ENCODE results near the gene RGL2.
A peak's percentile ranks its signal among the peaks of the same experiment; 100 is the strongest.
"Not testable (repeated sequence)": the region's sequence is repeated elsewhere in the genome, so short reads cannot be mapped to it uniquely, and the experiment has no call there.

The RGL2 gene

DNA sequence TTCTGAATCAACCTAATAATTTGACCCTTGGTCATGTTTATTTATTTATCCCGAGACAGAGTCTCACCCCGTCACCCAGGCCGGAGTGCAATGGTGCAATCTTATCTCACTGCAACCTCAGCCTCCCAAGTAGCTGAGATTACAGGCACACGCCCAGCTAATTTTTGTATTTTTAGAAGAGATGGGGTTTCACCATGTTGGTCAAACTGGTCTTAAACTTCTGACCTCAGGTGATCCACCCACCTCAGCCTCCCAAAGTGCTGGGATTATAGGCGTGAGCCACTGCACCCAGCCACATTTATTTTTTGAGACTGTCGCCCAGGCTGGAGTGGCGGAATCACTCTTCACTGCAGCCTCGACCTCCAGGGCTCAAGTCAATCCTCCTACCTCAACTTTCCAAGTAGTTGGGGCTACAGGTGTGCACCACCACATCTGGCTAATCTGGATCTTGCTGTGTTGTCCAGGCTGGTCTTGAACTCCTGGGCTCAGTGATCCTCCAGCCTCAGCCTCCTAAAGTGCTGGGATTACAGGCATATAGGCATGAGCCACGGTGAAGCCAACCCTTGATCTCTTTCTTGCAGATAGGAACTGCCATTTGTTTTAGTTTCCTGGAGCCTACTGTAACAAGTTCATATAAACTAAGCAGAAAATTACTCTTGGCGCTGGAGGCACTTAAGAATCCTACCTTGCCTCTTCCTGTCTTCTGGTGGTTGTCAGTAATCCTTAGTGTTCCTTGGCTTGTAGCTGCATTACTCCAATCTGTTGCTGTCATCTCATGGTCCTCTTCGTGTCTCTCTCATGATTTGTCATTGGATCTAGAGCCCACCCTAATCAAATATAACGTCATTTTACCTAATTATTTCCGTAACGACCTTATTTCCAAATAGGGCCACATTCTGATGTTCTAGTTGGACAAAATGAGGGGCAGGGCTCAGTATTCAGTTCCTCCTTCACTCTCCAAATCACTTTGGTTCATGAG lies 24.5 kb downstream of the RGL2 start:
- peak overlapping the region; percentile 96 for H3K27ac ChIP-seq
- H3K4me3 ChIP-seq: peak overlapping the region; percentile 81
- no peaks in the 10 kb centered on the region for H3K9me3 ChIP-seq
- peak overlapping the region; percentile 99 for H3K4me2 ChIP-seq
- H3K27me3 ChIP-seq: no peaks in the 10 kb centered on the region
- H3K36me3 ChIP-seq: peaks cover 64% of the 10 kb centered on the region
- H4K20me1 ChIP-seq: peaks cover 61% of the 10 kb centered on the region
- no peak for TF ChIP-seq Cebpa-rat (IDR thresholded peaks at IDR 0.05)
- peak overlapping the region; percentile 98 for H3K9ac ChIP-seq
- peaks cover 72% of the 10 kb centered on the region for H3K4me1 ChIP-seq

DNA sequence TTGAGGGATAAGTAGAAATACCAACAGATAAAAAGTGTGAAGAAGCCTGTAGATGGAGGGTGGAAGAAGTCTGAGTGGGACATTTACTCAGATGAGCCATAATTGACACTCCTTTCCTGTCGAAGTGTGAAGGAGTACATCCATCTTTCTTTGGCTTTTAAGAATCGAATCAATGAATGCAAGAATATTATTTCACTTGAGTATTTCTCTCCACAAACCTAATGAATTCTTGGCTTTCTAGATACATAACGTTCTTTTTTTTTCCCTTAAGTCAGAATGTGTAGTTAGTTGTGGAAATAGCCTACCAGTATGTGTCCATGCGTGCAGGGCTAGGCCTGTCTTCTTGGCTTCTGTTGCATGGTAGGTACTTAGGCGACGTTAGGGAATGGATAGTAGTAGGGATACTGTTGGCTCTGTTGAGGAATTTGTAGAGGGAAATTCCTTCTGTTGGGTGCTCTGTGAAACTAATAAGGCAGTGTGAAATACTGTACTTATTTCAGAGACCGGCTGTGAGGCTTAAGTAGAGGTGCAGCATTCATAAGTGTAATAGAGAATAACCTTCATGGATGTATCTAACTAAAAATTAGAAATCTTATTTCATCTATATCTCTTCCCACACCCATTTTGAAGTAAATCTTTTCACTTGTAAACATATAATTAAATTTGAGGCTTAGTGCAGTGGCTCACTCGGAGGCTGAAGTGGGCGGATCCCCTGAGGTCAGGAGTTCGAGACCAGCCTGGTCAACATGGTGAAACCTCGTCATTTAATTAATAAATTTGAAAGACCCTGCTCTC lies 25.4 kb downstream of the RGL2 start:
- Histone ChIP-seq H3K9me3 (no peaks in the 10 kb centered on the region), H3K4me2 (peak overlapping the region; percentile 99), H3K27ac (peak overlapping the region; percentile 96), H3K36me3 (peaks cover 64% of the 10 kb centered on the region), H3K27me3 (no peaks in the 10 kb centered on the region), H3K4me3 (peak overlapping the region; percentile 81), H3K4me1 (peaks cover 63% of the 10 kb centered on the region), H3K9ac (peak overlapping the region; percentile 98), H4K20me1 (peaks cover 52% of the 10 kb centered on the region)
- no peak for TF ChIP-seq Cebpa-rat (IDR thresholded peaks at IDR 0.05)

DNA sequence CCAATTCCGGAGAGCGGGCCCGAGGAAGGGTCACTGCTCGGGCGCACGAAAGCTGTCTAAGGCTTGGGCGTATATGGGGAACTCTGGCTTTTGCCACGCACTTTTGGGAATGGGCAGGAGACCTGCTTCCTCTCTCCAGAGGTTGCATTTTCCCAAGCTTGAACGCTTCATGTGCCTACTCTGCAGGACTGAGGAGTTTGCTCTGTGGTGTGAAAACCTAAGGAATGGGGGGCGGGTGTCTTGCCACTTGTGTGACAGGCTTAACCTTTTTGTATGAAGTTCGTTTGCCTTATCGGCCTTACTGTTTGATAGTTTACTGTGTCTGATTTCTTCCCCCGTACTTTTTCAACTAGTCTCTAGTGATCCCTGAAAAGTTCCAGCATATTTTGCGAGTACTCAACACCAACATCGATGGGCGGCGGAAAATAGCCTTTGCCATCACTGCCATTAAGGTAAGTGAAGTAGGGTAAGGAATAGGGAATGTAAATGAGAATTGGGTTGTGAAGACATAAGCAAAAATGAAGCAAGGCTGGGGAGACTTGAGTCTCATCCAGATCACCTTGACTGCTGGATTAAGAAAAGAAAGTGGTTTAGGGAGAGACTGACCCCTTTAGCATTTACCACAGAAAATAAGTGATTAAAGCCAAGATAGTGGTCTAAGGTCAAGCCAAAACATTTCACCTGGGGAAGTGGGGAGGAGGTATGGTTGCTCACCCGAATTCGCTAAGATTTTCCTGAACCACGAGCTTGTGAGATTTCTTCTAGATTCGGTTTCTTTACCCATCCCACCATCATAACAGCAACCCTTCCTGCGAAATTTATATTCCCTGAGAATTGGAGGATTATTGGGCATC lies 26.2 kb downstream of the RGL2 start:
- peaks cover 70% of the 10 kb centered on the region for H3K36me3 ChIP-seq
- TF ChIP-seq Cebpa-rat (IDR thresholded peaks at IDR 0.05): no peak

DNA sequence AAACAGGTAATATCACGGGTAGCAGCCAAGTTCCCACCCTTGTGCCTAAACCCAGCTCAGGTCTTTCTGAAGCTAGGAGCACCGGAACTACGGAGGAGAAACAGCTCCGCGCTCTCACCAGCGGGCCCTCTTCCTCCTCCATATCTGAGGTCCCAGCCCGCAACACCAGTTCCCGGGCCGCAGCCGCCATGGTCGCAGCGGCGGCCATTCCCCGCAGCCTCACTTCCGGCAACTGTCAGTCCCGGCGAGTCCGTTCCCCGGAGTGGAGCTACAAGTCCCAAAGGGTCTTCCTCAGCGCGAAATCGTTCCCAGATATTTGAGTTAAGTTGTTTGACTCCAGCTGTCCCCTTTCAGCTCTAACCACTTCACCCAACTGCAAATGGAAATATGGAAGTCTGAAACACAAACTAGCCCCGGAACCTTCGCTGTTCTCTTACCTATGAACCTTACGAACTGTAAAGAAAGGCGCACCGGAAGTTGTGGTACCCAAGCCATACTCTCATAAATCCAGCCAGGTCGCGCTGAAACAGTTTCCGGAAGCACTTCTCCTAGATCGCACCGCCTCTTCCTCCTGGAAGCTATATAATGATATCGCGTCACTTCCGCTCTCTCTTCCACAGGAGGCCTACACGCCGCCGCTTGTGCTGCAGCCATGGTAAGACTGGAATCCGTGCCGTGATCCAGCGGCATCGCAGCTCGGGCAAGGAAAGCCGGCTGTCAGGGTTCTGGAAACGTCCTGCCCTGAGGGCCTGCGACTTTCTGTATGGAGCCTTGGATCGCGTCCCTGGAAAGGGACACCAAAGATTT lies 27.1 kb downstream of the RGL2 start, which contains the start of the genes RPS18 and VPS52:
Gene RPS18, plus strand, starts transcription at position 608 of the 807 bp plus-strand sequence. Its CDS starts 45 bp downstream, at position 653.
Gene VPS52, minus strand, starts transcription at position 409 of the 807 bp plus-strand sequence. Its CDS starts 201 bp downstream, at position 208.
- TF ChIP-seq Cebpa-rat (IDR thresholded peaks at IDR 0.05): no peak
- Histone ChIP-seq H3K4me2 (peak within 1 kb of the TSS; percentile 99), H3K9ac (peak within 1 kb of the TSS; percentile 98), H3K36me3 (peaks cover 76% of the 10 kb centered on the region), H3K9me3 (no peaks in the 10 kb centered on the region), H3K4me3 (peak within 1 kb of the TSS; percentile 81), H3K4me1 (peaks cover 54% of the 10 kb centered on the region), H3K27me3 (no peaks in the 10 kb centered on the region), H4K20me1 (peaks cover 46% of the 10 kb centered on the region), H3K27ac (peak within 1 kb of the TSS; percentile 96)

More for the DNA sequence above, 26.2 kb downstream of the RGL2 start:
- H3K4me2 ChIP-seq: peak overlapping the region; percentile 99
- no peaks in the 10 kb centered on the region for H3K9me3 ChIP-seq
- peaks cover 48% of the 10 kb centered on the region for H4K20me1 ChIP-seq
- H3K27ac ChIP-seq: peak overlapping the region; percentile 96
- H3K4me3 ChIP-seq: peak overlapping the region; percentile 81
- peaks cover 55% of the 10 kb centered on the region for H3K4me1 ChIP-seq
- H3K27me3 ChIP-seq: no peaks in the 10 kb centered on the region
- peak overlapping the region; percentile 98 for H3K9ac ChIP-seq

DNA sequence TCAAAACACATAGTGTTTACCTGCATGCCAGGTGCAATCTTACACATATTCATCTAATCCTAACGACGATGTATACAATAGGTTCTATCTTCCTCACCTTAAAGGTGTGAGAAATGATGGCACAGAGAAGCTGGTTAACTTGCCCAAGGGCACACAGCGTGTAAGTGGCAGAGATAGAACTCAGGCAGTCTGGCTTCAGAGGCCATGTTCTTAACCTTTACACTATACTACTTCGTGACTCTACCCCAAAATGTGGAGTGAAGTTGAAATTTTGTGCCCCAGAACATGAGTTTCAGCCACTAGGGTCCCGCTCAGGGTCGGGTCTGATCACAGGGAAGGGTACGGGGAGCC lies 27.6 kb downstream of the RGL2 start:
- Histone ChIP-seq H3K9ac (peak overlapping the region; percentile 98), H3K9me3 (no peaks in the 10 kb centered on the region), H3K27ac (peak overlapping the region; percentile 96), H3K4me1 (peaks cover 49% of the 10 kb centered on the region), H4K20me1 (peaks cover 40% of the 10 kb centered on the region), H3K4me2 (peak overlapping the region; percentile 69), H3K27me3 (no peaks in the 10 kb centered on the region), H3K36me3 (peaks cover 76% of the 10 kb centered on the region), H3K4me3 (peak overlapping the region; percentile 81)
- no peak for TF ChIP-seq Cebpa-rat (IDR thresholded peaks at IDR 0.05)

DNA sequence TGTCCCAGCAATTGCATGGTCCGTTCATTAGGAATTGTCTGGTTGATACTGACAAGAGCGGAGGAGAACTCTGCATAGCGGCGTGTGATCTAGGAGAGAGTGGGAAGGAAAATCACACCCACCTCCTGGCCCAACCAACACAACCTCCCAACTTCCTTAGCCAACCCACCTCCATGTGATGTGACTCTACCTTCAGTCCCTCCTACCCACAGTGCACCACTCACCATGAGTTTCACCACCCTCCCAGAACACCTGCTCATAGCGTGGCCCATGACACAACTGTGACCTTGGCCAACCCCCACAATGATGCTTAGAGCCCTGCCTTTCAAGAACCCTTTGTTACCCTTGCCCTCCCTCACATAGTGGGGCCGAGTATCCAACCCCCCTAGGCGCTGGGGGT lies 34.7 kb downstream of the RGL2 start:
- Histone ChIP-seq H3K9ac (no peak overlapping the region), H3K4me2 (no peak overlapping the region), H4K20me1 (0 out of 2 replicates have a peak, but pooled peaks cover 4% of the 10 kb centered on the region), H3K9me3 (no peaks in the 10 kb centered on the region), H3K36me3 (peaks cover 99% of the 10 kb centered on the region), H3K4me1 (no peaks in the 10 kb centered on the region), H3K4me3 (no peak overlapping the region), H3K27me3 (no peaks in the 10 kb centered on the region), H3K27ac (no peak overlapping the region)
- TF ChIP-seq Cebpa-rat (IDR thresholded peaks at IDR 0.05): no peak

DNA sequence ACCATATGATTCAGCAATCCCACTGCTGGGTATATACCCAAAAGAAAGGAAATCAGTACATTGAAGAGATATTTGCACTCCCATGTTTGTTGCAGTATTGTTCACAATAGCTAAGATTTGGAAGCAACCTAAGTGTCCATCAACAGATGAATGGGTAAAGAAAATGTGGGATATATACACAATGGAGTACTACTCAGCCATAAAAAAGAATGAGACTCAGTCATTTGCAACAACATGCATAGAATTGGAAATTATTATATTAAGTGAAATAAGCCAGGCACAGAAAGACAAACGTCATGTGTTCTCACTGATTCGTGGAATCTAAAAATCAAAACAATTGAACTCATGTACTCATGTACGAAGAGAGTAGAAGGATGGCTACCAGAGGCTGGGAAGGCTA lies 36.3 kb downstream of the RGL2 start:
- not testable (repeated sequence) for H3K4me1 ChIP-seq, H3K27ac ChIP-seq, H3K4me3 ChIP-seq, H3K9ac ChIP-seq, H3K27me3 ChIP-seq, H3K4me2 ChIP-seq, H3K9me3 ChIP-seq, H4K20me1 ChIP-seq
- H3K36me3 ChIP-seq: peaks cover 97% of the 10 kb centered on the region

DNA sequence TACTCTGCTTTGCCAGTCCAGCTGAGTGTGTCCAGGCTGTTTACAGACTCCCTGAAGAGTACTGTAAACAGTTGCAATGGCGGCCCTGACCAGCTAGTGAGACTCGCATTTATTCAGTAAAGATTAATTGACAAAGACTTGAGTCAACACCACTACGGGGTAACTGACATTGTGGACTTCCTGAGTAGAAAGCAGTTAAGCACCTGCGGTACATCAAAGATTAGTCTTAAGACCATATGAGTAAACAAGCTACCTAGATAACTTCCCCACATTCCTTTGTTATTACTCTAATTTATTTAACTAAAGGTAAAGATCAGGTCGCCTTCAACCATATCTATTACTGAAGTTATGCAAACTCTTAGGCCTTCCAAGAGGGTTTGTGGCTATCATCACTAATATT lies 39.7 kb downstream of the RGL2 start:
- no peak for TF ChIP-seq Cebpa-rat (IDR thresholded peaks at IDR 0.05)
- Histone ChIP-seq H3K4me1 (no peaks in the 10 kb centered on the region), H4K20me1 (0 out of 2 replicates have a peak, but pooled peaks cover 4% of the 10 kb centered on the region), H3K27me3 (no peaks in the 10 kb centered on the region), H3K4me3 (no peak overlapping the region), H3K9ac (no peak overlapping the region), H3K36me3 (peaks cover 90% of the 10 kb centered on the region), H3K27ac (no peak overlapping the region), H3K4me2 (no peak overlapping the region), H3K9me3 (no peaks in the 10 kb centered on the region)
